GM12891 (cell line): Measurements from ENCODE around the gene SNTG2.

ENCODE experiments used
- PAX5 ChIP-seq: IDR thresholded peaks from 2 replicates; pipeline ENCODE4 v1.6.1; 2011; ENCODE audit warnings: low read length, moderate library complexity, mild to moderate bottlenecking; ENCODE audit not compliant: insufficient read depth, severe bottlenecking
- POLR2A ChIP-seq: IDR thresholded peaks from 2 replicates; pipeline ENCODE4 v1.6.1; 2011; ENCODE audit warnings: low read depth, low read length, control low read depth
- POLR2AphosphoS5 ChIP-seq: IDR thresholded peaks from 2 replicates; pipeline ENCODE4 v1.6.1; 2011; ENCODE audit warnings: low read depth, low read length, control low read depth

DNA sequence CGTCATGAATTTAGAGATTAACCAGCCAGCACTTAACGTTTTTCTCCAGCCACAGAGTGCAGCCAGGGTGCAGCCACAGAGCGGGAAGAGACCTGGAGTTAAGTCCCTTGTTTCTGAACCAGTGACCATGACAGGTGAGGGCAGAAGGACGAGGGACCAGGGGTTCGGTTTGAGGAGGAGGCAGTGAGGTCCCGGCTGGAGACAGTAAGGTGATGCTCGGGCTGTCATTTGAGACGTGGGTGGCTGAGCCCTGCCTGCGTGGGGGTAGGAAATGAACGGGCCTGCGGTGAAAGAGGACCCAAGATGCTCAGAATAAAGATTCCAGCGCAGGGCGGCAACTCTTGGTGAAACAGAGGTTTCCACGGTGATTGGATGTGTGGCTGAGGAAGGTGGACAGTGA, 205.9 kb downstream of the SNTG2 start:
- TF ChIP-seq POLR2A (no peak), POLR2AphosphoS5 (no peak), PAX5 (no peak)
